CD4-positive, alpha-beta T cell (primary cell): ENCODE measurements around the gene MCL1. TPM values are rescaled to one million over a fixed set of nuclear protein-coding genes. Genes with fewer than 3 reads are reported as not detected.
A peak's percentile ranks its signal among the peaks of the same experiment; 100 is the strongest.
"Not testable (repeated sequence)": the region's sequence is repeated elsewhere in the genome, so short reads cannot be mapped to it uniquely, and the experiment has no call there.

ENCODE experiments used
- ATAC-seq: fragments of 200-7000 bp; cut with Tn5 transposase; one replicate; pipeline ENCODE4 v1.10.0; 2022; ENCODE audit warnings: mild to moderate bottlenecking; ENCODE audit not compliant: poor library complexity
- CTCF ChIA-PET: fragments of 350-600 bp; sonication (Branson Sonifier 250); formaldehyde crosslinking; loops from one replicate; lab custom pipeline; 2021; ENCODE audit warnings: antibody characterized with exemption, inconsistent platforms; lab: Charles Lee
- POLR2A ChIA-PET: fragments of 350-600 bp; sonication (Branson Sonifier 250); formaldehyde crosslinking; loops from one replicate; lab custom pipeline; 2021; ENCODE audit warnings: antibody characterized with exemption, inconsistent platforms; lab: Charles Lee
- DNase-seq, 14 experiments: peaks; one replicate each; pipeline ENCODE4 v3.0.0-alpha.2; 2013 to 2020; ENCODE audit warnings: mixed read lengths in 2 of 14
- H3K27ac ChIP-seq, 2 donors: one replicate each; pipeline versions ENCODE4 v1.5.1 to v1.7.0; 2013; ENCODE audit warnings: low read length in 2 of 2, low read depth in 1 of 2, mild to moderate bottlenecking in 1 of 2
- H3K27me3 ChIP-seq, 2 experiments: 1 replicate in 1 of 2; 2 replicates in 1 of 2; pipeline versions ENCODE4 v1.6.1 to v1.7.0; 2013; ENCODE audit warnings: low read length in 2 of 2, control low read depth in 1 of 2, mild to moderate bottlenecking in 1 of 2, moderate library complexity in 1 of 2; ENCODE audit not compliant: insufficient read depth in 2 of 2, control insufficient read depth in 1 of 2
- H3K36me3 ChIP-seq: one replicate; pipeline ENCODE4 v1.6.1; 2013; ENCODE audit warnings: low read length, control low read depth; ENCODE audit not compliant: insufficient read depth
- H3K4me1 ChIP-seq: one replicate; pipeline ENCODE4 v1.6.1; 2013; ENCODE audit warnings: low read length, control low read depth; ENCODE audit not compliant: insufficient read depth
- H3K4me3 ChIP-seq: one replicate; pipeline ENCODE4 v1.5.1; 2013; ENCODE audit warnings: mild to moderate bottlenecking, low read length, moderate library complexity
- H3K9me3 ChIP-seq, 2 experiments: 1 replicate in 1 of 2; 2 replicates in 1 of 2; pipeline versions ENCODE4 v1.6.1 to v1.7.0; 2013; ENCODE audit warnings: low read length in 2 of 2, mild to moderate bottlenecking in 2 of 2, control low read depth in 1 of 2, moderate library complexity in 1 of 2; ENCODE audit not compliant: control insufficient read depth in 1 of 2, insufficient read depth in 1 of 2
- H3K27ac Mint-ChIP-seq: one replicate; pipeline ENCODE4 v1.8.0; 2020; ENCODE audit warnings: mixed read lengths
- H3K27me3 Mint-ChIP-seq: one replicate; pipeline ENCODE4 v1.8.0; 2021; ENCODE audit warnings: mixed read lengths
- H3K36me3 Mint-ChIP-seq: one replicate; pipeline ENCODE4 v1.8.0; 2021; ENCODE audit warnings: low read depth, mixed read lengths
- H3K4me1 Mint-ChIP-seq: one replicate; pipeline ENCODE4 v1.8.0; 2021; ENCODE audit warnings: low read depth, mixed read lengths
- H3K4me3 Mint-ChIP-seq: one replicate; pipeline ENCODE4 v1.8.0; 2020; ENCODE audit warnings: mild to moderate bottlenecking, mixed read lengths
- H3K9me3 Mint-ChIP-seq: one replicate; pipeline ENCODE4 v1.8.0; 2020; ENCODE audit warnings: mixed read lengths
- CTCF ChIP-seq: fragments of 200-600 bp; IDR thresholded peaks from one replicate; pipeline ENCODE4 v1.8.0; 2022; ENCODE audit warnings: antibody characterized with exemption, mild to moderate bottlenecking
- intact Hi-C, 2 experiments: fragments of 100-400 bp; cut with DNase I in 1 of 2; cut with micrococcal nuclease in 1 of 2; formaldehyde crosslinking; loops; one replicate each; pipeline versions ENCODE4 v1.15.1 to v1.9.0; 2023 to 2025; cut with DNase I, micrococcal nuclease
- total RNA-seq, 174 experiments: library from RNA in 2 of 174; stranded (reverse) in 2 of 174; gene quantifications; one replicate each; pipeline ENCODE4 v1.2.3 and lab custom pipeline; 2021 to 2026

Gene MCL1
- total RNA-seq, 2 experiments from 2014 or later, result 737 to 747 TPM

GRCh38 chr1:150567341-150567716 is 12.1 kb downstream of the MCL1 start:
- ChIA-PET CTCF (interaction anchor here (0.7 to 3.1 kb wide), 6 partner anchors 11 to 60 kb away, joined by 3 to 19 read pairs (median 4); partner anchors contain the start of gene MCL1), POLR2A (interaction anchor here (0.8 to 15.4 kb wide), 18 partner anchors 3 to 680 kb away, joined by 3 to 1538 read pairs (median 4); partner anchors contain the start of genes ADAMTSL4, ENSA, FALEC and GOLPH3L)
- peak in 10 of 14 experiments; percentile 40 to 90 (median 58) for DNase-seq
- peak overlapping the region; percentile 59 to 97 for H3K27ac ChIP-seq
- no peaks in the 10 kb centered on the region for H3K27me3 ChIP-seq
- peak overlapping the region; percentile 83 for H3K4me3 Mint-ChIP-seq
- no peaks in the 10 kb centered on the region for H3K9me3 ChIP-seq
- H3K4me1 Mint-ChIP-seq, result peaks cover 92% of the 10 kb centered on the region
- TF ChIP-seq CTCF, result no peak
- H3K36me3 Mint-ChIP-seq, result peaks cover 52% of the 10 kb centered on the region
- intact Hi-C loops, result no loop called here
- H3K36me3 ChIP-seq, result peaks cover 24% of the 10 kb centered on the region
- H3K4me3 ChIP-seq, result peak overlapping the region; percentile 50
- peak overlapping the region; percentile 98 for H3K27ac Mint-ChIP-seq
- no peaks in the 10 kb centered on the region for H3K9me3 Mint-ChIP-seq
- H3K27me3 Mint-ChIP-seq, result no peaks in the 10 kb centered on the region
- peak; percentile 39 for ATAC-seq
- H3K4me1 ChIP-seq, result peaks cover 98% of the 10 kb centered on the region

- POLR2A ChIA-PET, result interaction anchor here (1.0 to 15.4 kb wide), 12 partner anchors 2 to 680 kb away, joined by 3 to 1538 read pairs (median 4); partner anchors contain the start of genes ADAMTSL4, ENSA, FALEC and MCL1
- intact Hi-C loops, result no loop called here
- no peaks in the 10 kb centered on the region for H3K27me3 Mint-ChIP-seq
- peaks cover 49% of the 10 kb centered on the region for H3K36me3 Mint-ChIP-seq
- no peak for ATAC-seq
- CTCF ChIA-PET, result interaction anchor here (1.0 to 3.1 kb wide), 4 partner anchors 8 to 55 kb away, joined by 3 to 19 read pairs (median 4); partner anchors contain the start of gene MCL1
- DNase-seq, result peak in 1 of 14 experiments; percentile 9
- Histone ChIP-seq H3K36me3 (peaks cover 18% of the 10 kb centered on the region), H3K4me1 (peaks cover 98% of the 10 kb centered on the region), H3K27me3 (no peaks in the 10 kb centered on the region), H3K4me3 (peak overlapping the region; percentile 50), H3K9me3 (no peaks in the 10 kb centered on the region), H3K27ac (peak overlapping the region; percentile 26 to 97)
- peak overlapping the region; percentile 98 for H3K27ac Mint-ChIP-seq
- no peak for TF ChIP-seq CTCF
- H3K9me3 Mint-ChIP-seq, result no peaks in the 10 kb centered on the region
- peak overlapping the region; percentile 83 for H3K4me3 Mint-ChIP-seq
- H3K4me1 Mint-ChIP-seq, result peaks cover 90% of the 10 kb centered on the region
Measured at GRCh38 chr1:150566589-150567340, 12.6 kb downstream of the MCL1 start.

GRCh38 chr1:150565240-150565991 is 14.0 kb downstream of the MCL1 start:
- peak overlapping the region; percentile 98 for H3K27ac Mint-ChIP-seq
- ATAC-seq, H3K27me3 ChIP-seq, H3K9me3 ChIP-seq, H3K4me3 ChIP-seq, H3K36me3 ChIP-seq, H3K9me3 Mint-ChIP-seq, H3K27me3 Mint-ChIP-seq, intact Hi-C loops: not testable (repeated sequence)
- peaks cover 98% of the 10 kb centered on the region for H3K4me1 ChIP-seq
- peak overlapping the region; percentile 92 to 97 for H3K27ac ChIP-seq
- H3K4me1 Mint-ChIP-seq, result peaks cover 90% of the 10 kb centered on the region
- peak overlapping the region; percentile 56 for H3K4me3 Mint-ChIP-seq
- ChIA-PET POLR2A (interaction anchor here (0.6 to 14.5 kb wide), 8 partner anchors 9 to 678 kb away, joined by 3 to 1538 read pairs (median 16); partner anchors contain the start of genes ENSA, MCL1 and RPRD2), CTCF (interaction anchor here (1.0 to 6.4 kb wide), 3 partner anchors 10 to 64 kb away, joined by 3 to 131 read pairs (median 4); partner anchors contain the start of gene ENSA)
- peaks cover 47% of the 10 kb centered on the region for H3K36me3 Mint-ChIP-seq
- peak in 1 of 14 experiments; percentile 16 for DNase-seq
